Bronchial epithelial cell (primary cell): Measurements from ENCODE around the gene ZAR1. TPM values are rescaled to one million over a fixed set of nuclear protein-coding genes. Genes with fewer than 3 reads are reported as not detected.

Experiments used
- DNase-seq: peaks from one replicate; pipeline ENCODE4 v3.0.0-alpha.2; 2010; ENCODE audit warnings: low read depth
- FAIRE-seq: peaks from 2 replicates; lab custom pipeline; 2011; peaks lifted over from hg19 to GRCh38; lab: Jason Lieb, UNC
- H3K27me3 ChIP-seq: 2 replicates; pipeline ENCODE4 v1.5.1; 2011; ENCODE audit warnings: low read length; ENCODE audit not compliant: control insufficient read depth, insufficient read depth
- H3K36me3 ChIP-seq: 2 replicates; pipeline ENCODE4 v1.5.1; 2011; ENCODE audit warnings: low read length; ENCODE audit not compliant: control insufficient read depth, insufficient read depth
- H3K4me3 ChIP-seq: 2 replicates; pipeline ENCODE4 v1.5.1; 2011; ENCODE audit warnings: mild to moderate bottlenecking, low read depth, low read length, control low read depth
- CTCF ChIP-seq: IDR thresholded peaks from 2 replicates; pipeline ENCODE4 v1.5.1; 2011; ENCODE audit warnings: mild to moderate bottlenecking, moderate library complexity, low read length, control low read depth, inconsistent platforms; ENCODE audit not compliant: insufficient read depth, severe bottlenecking
- total RNA-seq: library from RNA; depleted of rRNA; stranded (reverse); fragments of >200 nt; gene quantifications from 2 replicates; pipeline ENCODE4 v1.2.1, GENCODE V29; 2014

The ZAR1 gene
- total RNA-seq, 1 donor from 2014 or later = under 0.01 TPM

- H3K27me3 ChIP-seq = no peaks in the 10 kb centered on the region
- no peak for FAIRE-seq
- peaks cover 4% of the 10 kb centered on the region for H3K36me3 ChIP-seq
These were observed 48.3 kb downstream of the ZAR1 start for GRCh38 chr4:48538358-48538757.

GRCh38 chr4:48539597-48539996 lies 49.5 kb downstream of the ZAR1 start:
- H3K27me3 ChIP-seq = no peaks in the 10 kb centered on the region
- DNase-seq (no peak), FAIRE-seq (no peak)
- no peak overlapping the region for H3K4me3 ChIP-seq
- peaks cover 7% of the 10 kb centered on the region for H3K36me3 ChIP-seq
- no peak for TF ChIP-seq CTCF

More at GRCh38 chr4:48538358-48538757, 48.3 kb downstream of the ZAR1 start:
- no peak for TF ChIP-seq CTCF
- DNase-seq = no peak
- H3K4me3 ChIP-seq = no peak overlapping the region

- Histone ChIP-seq H3K36me3 (peaks cover 12% of the 10 kb centered on the region), H3K4me3 (no peak overlapping the region), H3K27me3 (no peaks in the 10 kb centered on the region)
- no peak for TF ChIP-seq CTCF
- DNase-seq (no peak), FAIRE-seq (no peak)
These were observed 52.8 kb downstream of the ZAR1 start for GRCh38 chr4:48542888-48543287.

- peaks cover 12% of the 10 kb centered on the region for H3K36me3 ChIP-seq
- no peaks in the 10 kb centered on the region for H3K27me3 ChIP-seq
- H3K4me3 ChIP-seq = no peak overlapping the region
- no peak for FAIRE-seq
- TF ChIP-seq CTCF = no peak
- no peak for DNase-seq
These were observed 53.7 kb downstream of the ZAR1 start for GRCh38 chr4:48543796-48544195.

Other genes with a start within 250 kb of the ZAR1 start
- gene TEC, start 220.4 kb upstream of the ZAR1 start, total RNA-seq = 0.53 and 2.8 TPM in 2 replicates
- gene SLAIN2, start 148.7 kb upstream of the ZAR1 start, total RNA-seq = 28.7 and 30.3 TPM in 2 replicates
- 0.13 TPM in 1 of 2 replicates, not detected in the other for gene SLC10A4, start 6.9 kb upstream of the ZAR1 start, total RNA-seq